Psoas muscle (tissue), 8 donors: Measurements from ENCODE around the gene PROKR2. TPM values are rescaled to one million over a fixed set of nuclear protein-coding genes. Genes with fewer than 3 reads are reported as not detected.

Source experiments
- ATAC-seq, 4 donors: fragments of 200-7000 bp; cut with Tn5 transposase; one replicate each; pipeline ENCODE4 v1.9.1; 2020; ENCODE audit warnings: moderate library complexity in 3 of 4, mild to moderate bottlenecking in 2 of 4
- DNase-seq, 2 donors: peaks; one replicate each; pipeline ENCODE4 v3.0.0-alpha.2; 2020
- H3K27ac ChIP-seq: fragments of 200-600 bp; one replicate; pipeline ENCODE4 v1.8.0; 2022
- H3K27me3 ChIP-seq, 3 donors: fragments of 200-600 bp in 1 of 3; one replicate each; pipeline versions ENCODE4 v1.6.1 to v1.8.0; 2013 to 2022; ENCODE audit warnings: low read length in 2 of 3, mild to moderate bottlenecking in 2 of 3, moderate library complexity in 1 of 3; ENCODE audit not compliant: insufficient read depth in 3 of 3
- H3K36me3 ChIP-seq, 2 donors: fragments of 200-600 bp in 1 of 2; one replicate each; pipeline versions ENCODE4 v1.6.1 to v1.8.0; 2013 to 2022; ENCODE audit warnings: low read depth in 1 of 2, mild to moderate bottlenecking in 1 of 2, moderate library complexity in 1 of 2; ENCODE audit not compliant: insufficient read depth in 1 of 2
- H3K4me1 ChIP-seq: fragments of 200-600 bp; one replicate; pipeline ENCODE4 v1.8.0; 2022
- H3K4me3 ChIP-seq: fragments of 200-600 bp; one replicate; pipeline ENCODE4 v1.8.0; 2022; ENCODE audit warnings: mild to moderate bottlenecking
- H3K9me3 ChIP-seq: fragments of 200-600 bp; one replicate; pipeline ENCODE4 v1.8.0; 2022
- WGBS, 3 donors: extraction: QIAGEN DNeasy Blood & Tissue Kit; methylation state at CpG; one replicate each; pipeline versions ENCODE4 v1.1.6 to v1.1.7; 2013; 5-methylcytosine and 5-hydroxymethylcytosine counted together
- intact Hi-C, 2 donors: fragments of 100-400 bp; cut with DNase I; formaldehyde crosslinking; loops; one replicate each; pipeline versions ENCODE4 v1.11.0 to v1.14.2; 2022
- long read RNA-seq, 2 donors: library from polyadenylated mRNA; unstranded; transcript quantifications; one replicate each; pipeline ENCODE4 v2.0.0, GENCODE V29; 2021
- polyA plus RNA-seq, 3 donors: library from polyadenylated mRNA; stranded (reverse); fragments of 200-250 nt; gene quantifications; one replicate each; pipeline ENCODE4 v1.2.3, GENCODE V29; 2013
- total RNA-seq, 4 donors: library from RNA; stranded (reverse); fragmentation: NEBNext Ultra II Directional in 2 of 4; extraction: Animal tissue kit (Norgen Biotek cat#: 25700) in 2 of 4; gene quantifications; one replicate each; pipeline versions ENCODE4 v1.2.1 to v1.2.4, GENCODE V29; 2021 to 2023
- TF ChIP-seq, protein P1 (sequence below): fragments of 200-600 bp; IDR thresholded peaks from one replicate; pipeline ENCODE4 v1.8.0; 2022; ENCODE audit warnings: antibody characterized with exemption
- donor health status: healthy with polysubstance abuse.
- donor health status: DM: no; HTN: no; CAD: no; lungs with moderate emphysema.
- donor health status: Bipolar disorder and iron deficiency.
- donor health status: healthy.
- donor health status: DM: yes; HTN: yes; CAD: no.
- donor health status: DM: no; HTN: no; CAD: no.
- donor health status: DM: no; HTN: no; CAD: no.
- donor health status: DM: yes; HTN: yes; CAD: no.

The PROKR2 gene
- total RNA-seq (not detected), polyA plus RNA-seq (not detected)
- long read RNA-seq, donor 1, result 0 reads
- long read RNA-seq, donor 2, result 0 reads

DNA sequence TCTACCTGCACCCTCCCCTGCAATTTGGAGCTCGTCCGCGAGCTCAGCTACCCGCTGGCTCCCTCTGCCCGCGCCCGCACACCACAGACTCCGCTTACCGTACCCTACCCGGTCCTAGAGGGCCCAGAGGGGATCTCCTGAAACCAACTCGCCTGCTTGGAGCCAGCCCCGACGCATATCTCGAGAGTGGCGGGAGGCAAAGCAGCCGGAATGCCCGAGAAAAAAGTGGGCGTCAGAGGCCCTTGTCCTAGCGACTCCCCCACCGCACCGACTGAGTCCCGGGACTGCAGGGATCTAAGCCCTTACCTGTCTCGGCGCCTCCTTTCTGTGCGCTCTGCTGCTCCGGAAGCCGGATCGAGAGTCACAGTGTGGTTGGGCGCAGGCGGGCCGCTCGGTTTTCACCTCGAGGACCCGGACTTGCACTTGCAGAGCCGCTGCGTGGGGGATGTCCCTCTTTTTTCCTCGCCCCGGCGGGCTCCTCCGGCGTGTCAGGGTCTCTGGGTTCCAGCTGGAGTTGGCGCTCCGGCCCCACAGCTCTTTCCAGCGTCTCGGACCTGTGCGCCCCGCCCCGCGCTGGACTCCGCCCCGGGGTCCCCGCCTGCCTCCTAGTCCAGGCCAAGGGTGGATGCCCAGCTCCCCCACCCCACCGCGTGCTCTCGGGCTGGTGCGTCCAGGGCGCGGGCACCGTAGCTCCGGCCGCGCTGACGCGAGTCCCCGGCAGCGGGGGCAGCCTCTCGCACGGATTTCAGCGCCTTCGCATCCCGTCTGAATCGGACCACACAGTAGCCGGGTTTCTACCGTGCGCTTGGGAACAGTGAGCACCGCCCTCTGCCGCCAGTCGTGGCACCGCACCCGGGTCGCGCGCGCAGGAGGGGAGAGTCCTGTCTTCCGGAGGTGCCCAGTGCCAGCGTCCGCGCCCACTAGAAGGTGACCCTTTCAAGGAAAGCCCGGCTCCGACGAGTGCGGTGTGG, at the start of gene PROKR2:
Gene PROKR2 (minus strand): TSS at position 767 of the 971 bp plus-strand sequence. CDS start 2,585 bp downstream, outside the sequence.
- H3K27me3 ChIP-seq, result peaks cover 0 to 42% (median 20%) of the 10 kb centered on the region in 3 donors
- TF ChIP-seq, protein P1, sequence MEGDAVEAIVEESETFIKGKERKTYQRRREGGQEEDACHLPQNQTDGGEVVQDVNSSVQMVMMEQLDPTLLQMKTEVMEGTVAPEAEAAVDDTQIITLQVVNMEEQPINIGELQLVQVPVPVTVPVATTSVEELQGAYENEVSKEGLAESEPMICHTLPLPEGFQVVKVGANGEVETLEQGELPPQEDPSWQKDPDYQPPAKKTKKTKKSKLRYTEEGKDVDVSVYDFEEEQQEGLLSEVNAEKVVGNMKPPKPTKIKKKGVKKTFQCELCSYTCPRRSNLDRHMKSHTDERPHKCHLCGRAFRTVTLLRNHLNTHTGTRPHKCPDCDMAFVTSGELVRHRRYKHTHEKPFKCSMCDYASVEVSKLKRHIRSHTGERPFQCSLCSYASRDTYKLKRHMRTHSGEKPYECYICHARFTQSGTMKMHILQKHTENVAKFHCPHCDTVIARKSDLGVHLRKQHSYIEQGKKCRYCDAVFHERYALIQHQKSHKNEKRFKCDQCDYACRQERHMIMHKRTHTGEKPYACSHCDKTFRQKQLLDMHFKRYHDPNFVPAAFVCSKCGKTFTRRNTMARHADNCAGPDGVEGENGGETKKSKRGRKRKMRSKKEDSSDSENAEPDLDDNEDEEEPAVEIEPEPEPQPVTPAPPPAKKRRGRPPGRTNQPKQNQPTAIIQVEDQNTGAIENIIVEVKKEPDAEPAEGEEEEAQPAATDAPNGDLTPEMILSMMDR, result no peak
- no peak within 1 kb of the TSS for H3K4me3 ChIP-seq
- H3K4me1 ChIP-seq, result no peaks in the 10 kb centered on the region
- intact Hi-C loops, result no loop called here
- 1% methylated on average over 86 to 92 of the region's 92 CpGs for WGBS, 3 donors
- no peaks in the 10 kb centered on the region for H3K9me3 ChIP-seq
- H3K27ac ChIP-seq, result no peak within 1 kb of the TSS
- no peak for ATAC-seq
- no peak for DNase-seq
- H3K36me3 ChIP-seq, result no peaks in the 10 kb centered on the region

DNA sequence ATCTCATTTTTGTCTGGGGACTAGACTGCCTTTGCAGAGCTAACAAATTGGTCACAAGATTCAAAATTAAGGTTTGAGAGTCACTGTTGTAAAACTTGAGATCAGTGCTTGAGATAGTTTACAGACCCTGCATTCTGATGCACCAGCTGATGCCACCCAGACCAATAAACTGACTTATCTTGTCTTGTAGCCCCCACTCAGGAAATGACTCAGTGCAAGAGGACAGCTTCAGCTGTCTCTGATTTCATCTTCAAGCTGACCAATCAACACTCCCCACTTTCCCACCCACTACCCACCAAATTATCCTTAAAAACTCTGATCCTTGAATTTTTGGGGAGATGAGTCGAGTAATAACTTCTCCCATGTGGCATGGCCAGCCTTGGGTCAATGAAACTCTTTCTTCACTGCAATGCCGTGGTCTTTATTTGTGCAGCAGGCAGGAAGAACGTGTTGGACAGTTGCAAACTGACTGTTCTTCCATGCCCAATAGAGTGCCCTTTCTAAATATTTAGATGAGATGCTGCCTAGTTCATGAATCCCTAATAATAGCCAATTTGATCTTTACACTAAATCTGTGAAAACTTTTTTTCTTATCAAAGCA, 48.3 kb upstream of the PROKR2 start:
- TF ChIP-seq, protein P1, result no peak
- Histone ChIP-seq H3K36me3 (no peaks in the 10 kb centered on the region), H3K4me1 (no peaks in the 10 kb centered on the region), H3K4me3 (no peak overlapping the region), H3K27me3 (no peaks in the 10 kb centered on the region), H3K9me3 (no peaks in the 10 kb centered on the region), H3K27ac (no peak overlapping the region)
- no peak for DNase-seq
- no peak for ATAC-seq
- WGBS, 3 donors, result 51 to 59% (median 53%) methylated on average over 3 of the region's 3 CpGs
- intact Hi-C loops, result no loop called here

DNA sequence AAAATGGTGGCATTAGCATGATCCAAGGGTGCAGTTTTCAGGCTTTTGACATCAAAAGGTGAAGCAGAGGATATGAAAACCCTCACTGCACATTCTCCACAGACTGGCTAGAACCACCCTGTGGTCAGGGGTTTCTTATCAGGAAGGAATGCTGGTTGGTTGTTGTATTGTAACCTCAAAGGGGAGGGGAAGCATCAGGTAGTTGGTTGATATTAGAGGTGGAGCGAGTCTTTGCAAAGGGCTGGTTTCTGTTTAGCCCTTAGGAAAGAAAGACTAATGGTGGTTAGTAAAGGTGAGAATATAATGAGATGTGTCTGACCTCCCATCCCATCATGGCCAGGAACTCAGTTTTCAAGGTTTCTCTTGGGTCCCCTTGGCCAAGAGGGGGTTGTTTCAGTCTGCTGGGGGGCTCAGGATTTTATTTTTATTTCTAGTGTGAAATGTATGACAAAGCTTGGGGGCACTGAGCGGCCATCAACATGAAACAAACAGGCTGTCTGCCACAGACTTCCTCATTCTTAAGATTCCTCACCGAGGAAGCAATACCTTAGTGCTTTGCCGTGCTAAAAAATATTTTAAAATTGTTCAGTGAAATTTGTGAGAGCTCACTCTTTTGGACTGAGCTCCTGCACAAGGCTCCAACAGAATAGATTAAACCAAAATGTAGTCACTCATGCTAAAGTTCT, 47.5 kb upstream of the PROKR2 start:
- no peaks in the 10 kb centered on the region for H3K27me3 ChIP-seq
- DNase-seq, result no peak
- WGBS, 3 donors, result 68 to 76% (median 73%) methylated on average over 4 of the region's 4 CpGs
- no peaks in the 10 kb centered on the region for H3K4me1 ChIP-seq
- intact Hi-C loops, result no loop called here
- no peak for ATAC-seq
- H3K9me3 ChIP-seq, result no peaks in the 10 kb centered on the region
- TF ChIP-seq, protein P1, result no peak
- H3K36me3 ChIP-seq, result no peaks in the 10 kb centered on the region
- H3K4me3 ChIP-seq, result no peak overlapping the region
- H3K27ac ChIP-seq, result no peak overlapping the region

GRCh38 chr20:5362771-5363170, 46.0 kb upstream of the PROKR2 start:
- Histone ChIP-seq H3K4me3 (no peak overlapping the region), H3K27me3 (no peaks in the 10 kb centered on the region), H3K27ac (no peak overlapping the region), H3K36me3 (no peaks in the 10 kb centered on the region), H3K9me3 (no peaks in the 10 kb centered on the region), H3K4me1 (no peaks in the 10 kb centered on the region)
- ATAC-seq (no peak), DNase-seq (no peak)
- TF ChIP-seq, protein P1, result no peak
- intact Hi-C loops, result no loop called here
- WGBS, 3 donors, result 33 to 38% (median 35%) methylated on average over 2 of the region's 2 CpGs
